AG09309 (cell line): ENCODE data around the gene PHYH.
"Not testable (repeated sequence)": the region's sequence is repeated elsewhere in the genome, so short reads cannot be mapped to it uniquely, and the experiment has no call there.

ENCODE experiments used
- DNase-seq: peaks from one replicate; pipeline ENCODE4 v3.0.0-alpha.2; 2010; ENCODE audit warnings: low read depth
- H3K4me3 ChIP-seq: 2 replicates; pipeline ENCODE4 v1.5.1; 2011; ENCODE audit warnings: mild to moderate bottlenecking, low read depth, low read length, moderate library complexity; ENCODE audit not compliant: control insufficient read depth
- CTCF ChIP-seq: IDR thresholded peaks from 2 replicates; pipeline ENCODE4 v1.5.1; 2011; ENCODE audit warnings: mild to moderate bottlenecking, low read depth, low read length, inconsistent platforms; ENCODE audit not compliant: insufficient read depth, control insufficient read depth; ENCODE audit errors: missing control alignments

PHYH gene

GRCh38 chr10:13263591-13263990 is 36.3 kb downstream of the PHYH start:
- no peak for TF ChIP-seq CTCF
- no peak for DNase-seq
- no peak overlapping the region for H3K4me3 ChIP-seq

- DNase-seq: no peak
- no peak overlapping the region for H3K4me3 ChIP-seq
- TF ChIP-seq CTCF: no peak
Measured at GRCh38 chr10:13262433-13262832, 37.4 kb downstream of the PHYH start.

GRCh38 chr10:13257621-13258140 is 42.2 kb downstream of the PHYH start:
- no peak overlapping the region for H3K4me3 ChIP-seq
- no peak for DNase-seq
- no peak for TF ChIP-seq CTCF

- no peak for DNase-seq
- H3K4me3 ChIP-seq: no peak overlapping the region
- no peak for TF ChIP-seq CTCF
Measured at GRCh38 chr10:13256627-13257026, 43.2 kb downstream of the PHYH start.

- no peak for TF ChIP-seq CTCF
- no peak overlapping the region for H3K4me3 ChIP-seq
- DNase-seq: no peak
Measured at GRCh38 chr10:13253726-13254125, 46.1 kb downstream of the PHYH start.

- DNase-seq: no peak
- TF ChIP-seq CTCF: no peak
- no peak overlapping the region for H3K4me3 ChIP-seq
Measured at GRCh38 chr10:13247784-13248183, 52.1 kb downstream of the PHYH start.

GRCh38 chr10:13247246-13247645 is 52.6 kb downstream of the PHYH start:
- TF ChIP-seq CTCF: no peak
- DNase-seq: no peak
- no peak overlapping the region for H3K4me3 ChIP-seq

- DNase-seq: not testable (repeated sequence)
Measured at GRCh38 chr10:13242260-13242659, 57.6 kb downstream of the PHYH start.

More at GRCh38 chr10:13242260-13242659, 57.6 kb downstream of the PHYH start:
- not testable (repeated sequence) for H3K4me3 ChIP-seq
